Activated CD8-positive, alpha-beta T cell treated with anti-CD3 and anti-CD28 coated beads, Interleukin-2, amount 10 ng/mL, durations not matched to agents 7 days and 5 days (primary cell): ENCODE results near the gene STAU1. TPM values are rescaled to one million over a fixed set of nuclear protein-coding genes. Genes with fewer than 3 reads are reported as not detected.
A peak's percentile ranks its signal among the peaks of the same experiment; 100 is the strongest.
"Not testable (repeated sequence)": the region's sequence is repeated elsewhere in the genome, so short reads cannot be mapped to it uniquely, and the experiment has no call there.

ENCODE experiments used
- ATAC-seq: fragments of 150-1000 bp; cut with Tn5 transposase; one replicate; pipeline ENCODE4 v1.10.0; 2021; ENCODE audit warnings: moderate library complexity
- CTCF ChIA-PET: fragments of 350-600 bp; sonication (Branson Sonifier 250); formaldehyde crosslinking; loops from one replicate; lab custom pipeline; 2021; ENCODE audit warnings: antibody characterized with exemption; lab: Charles Lee
- POLR2A ChIA-PET: fragments of 350-600 bp; sonication (Branson Sonifier 250); formaldehyde crosslinking; loops from one replicate; lab custom pipeline; 2021; ENCODE audit warnings: antibody characterized with exemption; lab: Charles Lee
- DNase-seq: peaks from one replicate; pipeline ENCODE4 v3.0.0-alpha.2; 2020
- H3K27ac Mint-ChIP-seq: one replicate; pipeline ENCODE4 v1.8.0; 2021; ENCODE audit warnings: mild to moderate bottlenecking, mixed read lengths
- H3K27me3 Mint-ChIP-seq: one replicate; pipeline ENCODE4 v1.8.0; 2021; ENCODE audit warnings: low read depth, mixed read lengths
- H3K36me3 Mint-ChIP-seq: one replicate; pipeline ENCODE4 v1.8.0; 2021; ENCODE audit warnings: low read depth, mixed read lengths
- H3K4me1 Mint-ChIP-seq: one replicate; pipeline ENCODE4 v1.8.0; 2021; ENCODE audit warnings: low read depth, mixed read lengths
- H3K4me3 Mint-ChIP-seq: one replicate; pipeline ENCODE4 v1.8.0; 2021; ENCODE audit warnings: mild to moderate bottlenecking, mixed read lengths
- H3K9me3 Mint-ChIP-seq: one replicate; pipeline ENCODE4 v1.8.0; 2022; ENCODE audit warnings: mixed read lengths; ENCODE audit not compliant: insufficient read depth
- total RNA-seq, 2 experiments: library from RNA; stranded (reverse); gene quantifications; one replicate each; pipeline ENCODE4 v1.2.3, GENCODE V29; 2021

STAU1 gene
- total RNA-seq, 2 experiments from 2014 or later = 42.5 to 46.5 TPM

DNA sequence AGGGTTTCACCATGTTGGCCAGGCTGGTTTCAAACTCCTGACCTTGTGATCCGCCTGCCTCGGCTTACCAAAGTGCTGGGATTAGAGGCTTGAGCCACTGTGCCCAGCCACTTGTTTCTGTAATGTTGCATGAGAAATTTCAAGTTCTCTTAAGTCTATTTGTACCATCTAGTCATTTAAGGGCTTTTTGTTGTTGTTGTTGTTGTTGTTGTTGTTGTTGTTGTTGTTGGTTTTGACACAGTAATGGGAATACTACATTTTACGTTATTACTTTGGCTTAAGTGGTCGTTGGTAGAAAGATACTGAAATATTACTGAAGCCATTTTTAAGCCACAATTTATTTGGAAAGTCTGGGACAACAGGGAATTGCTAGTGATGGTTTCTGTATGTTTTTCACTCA lies 90.0 kb downstream of the STAU1 start:
- peaks cover 11% of the 10 kb centered on the region for H3K4me1 Mint-ChIP-seq
- no peak overlapping the region for H3K27ac Mint-ChIP-seq
- peaks cover 68% of the 10 kb centered on the region for H3K36me3 Mint-ChIP-seq
- DNase-seq (no peak), ATAC-seq (no peak)
- no peaks in the 10 kb centered on the region for H3K27me3 Mint-ChIP-seq
- ChIA-PET CTCF (interaction anchor here (1.0 to 1.4 kb wide), 2 partner anchors 23 to 119 kb away, joined by 3 to 4 read pairs; no protein-coding TSS in a partner anchor), POLR2A (no interaction called here)
- no peak overlapping the region for H3K4me3 Mint-ChIP-seq
- H3K9me3 Mint-ChIP-seq = no peaks in the 10 kb centered on the region

DNA sequence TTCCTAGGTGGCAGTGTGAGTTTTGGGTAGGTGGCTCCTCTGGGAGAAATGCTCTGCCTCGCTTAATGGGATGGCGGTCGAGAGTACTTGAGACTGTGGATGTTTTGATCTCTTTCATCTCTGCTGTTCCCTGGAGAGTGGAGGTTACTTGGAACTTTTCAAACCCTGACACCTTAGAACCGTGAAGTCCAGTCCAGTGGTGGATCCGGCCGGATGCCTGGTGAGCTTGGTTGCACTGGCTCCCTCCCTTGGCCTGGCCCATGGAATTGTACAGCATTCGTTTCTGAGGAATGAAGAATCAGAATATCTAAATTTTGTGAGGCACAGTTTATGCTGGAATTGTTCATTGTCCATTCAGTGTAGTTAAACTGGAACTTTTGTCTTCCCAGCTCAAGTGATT lies 91.0 kb downstream of the STAU1 start:
- Mint-ChIP-seq H3K4me1 (peaks cover 11% of the 10 kb centered on the region), H3K27me3 (no peaks in the 10 kb centered on the region), H3K4me3 (no peak overlapping the region)

DNA sequence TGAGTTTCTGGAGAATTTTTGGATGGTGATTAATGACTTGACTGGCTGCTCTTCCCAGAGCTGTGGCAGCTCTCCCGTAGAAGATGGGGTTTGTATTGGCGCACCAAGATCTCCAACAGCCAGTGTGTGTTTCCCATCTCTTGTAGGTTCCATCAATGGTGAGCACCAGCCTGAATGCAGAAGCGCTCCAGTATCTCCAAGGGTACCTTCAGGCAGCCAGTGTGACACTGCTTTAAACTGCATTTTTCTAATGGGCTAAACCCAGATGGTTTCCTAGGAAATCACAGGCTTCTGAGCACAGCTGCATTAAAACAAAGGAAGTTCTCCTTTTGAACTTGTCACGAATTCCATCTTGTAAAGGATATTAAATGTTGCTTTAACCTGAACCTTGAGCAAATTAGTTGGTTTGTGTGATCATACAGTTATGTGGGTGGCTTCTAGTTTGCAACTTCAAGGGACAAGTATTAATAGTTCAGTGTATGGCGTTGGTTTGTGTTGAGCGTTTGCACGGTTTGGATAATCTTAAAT lies 91.9 kb downstream of the STAU1 start:
- Mint-ChIP-seq H3K36me3 (peaks cover 62% of the 10 kb centered on the region), H3K4me3 (no peak overlapping the region), H3K27me3 (no peaks in the 10 kb centered on the region), H3K4me1 (peaks cover 6% of the 10 kb centered on the region), H3K27ac (no peak overlapping the region), H3K9me3 (no peaks in the 10 kb centered on the region)
- ChIA-PET CTCF (no interaction called here), POLR2A (no interaction called here)
- DNase-seq (no peak), ATAC-seq (no peak)

More for the DNA sequence above, 91.0 kb downstream of the STAU1 start:
- DNase-seq (no peak), ATAC-seq (no peak)
- ChIA-PET POLR2A (interaction anchor here (0.6 to 0.8 kb wide), 2 partner anchors 145 to 172 kb away, joined by 3 to 9 read pairs; no protein-coding TSS in a partner anchor), CTCF (interaction anchor here (1.0 to 1.4 kb wide), 2 partner anchors 35 to 120 kb away, joined by 3 to 4 read pairs; no protein-coding TSS in a partner anchor)
- H3K9me3 Mint-ChIP-seq = no peaks in the 10 kb centered on the region
- no peak overlapping the region for H3K27ac Mint-ChIP-seq
- peaks cover 63% of the 10 kb centered on the region for H3K36me3 Mint-ChIP-seq

DNA sequence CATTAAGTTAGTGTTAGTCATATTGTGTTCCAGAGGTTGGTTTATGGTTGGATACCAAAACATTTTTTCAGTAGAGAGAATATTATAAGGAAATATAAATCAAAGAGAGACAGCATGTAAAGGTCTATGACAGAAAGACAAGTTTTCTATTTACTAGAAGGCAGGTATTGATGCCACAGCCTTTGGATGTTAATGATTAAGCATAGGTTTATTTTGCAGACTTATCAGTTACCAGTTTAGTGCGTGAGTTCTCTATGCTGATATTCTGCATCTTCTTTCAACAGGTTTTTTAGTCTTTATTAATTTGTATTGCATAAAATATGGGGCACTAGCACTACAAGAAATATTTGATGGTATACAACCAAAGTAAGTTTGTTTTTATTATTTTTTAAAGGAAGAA lies 96.4 kb downstream of the STAU1 start:
- H3K27ac Mint-ChIP-seq = no peak overlapping the region
- H3K4me1 Mint-ChIP-seq = no peaks in the 10 kb centered on the region
- POLR2A ChIA-PET = no interaction called here
- H3K4me3 Mint-ChIP-seq = no peak overlapping the region
- peaks cover 67% of the 10 kb centered on the region for H3K36me3 Mint-ChIP-seq
- no peaks in the 10 kb centered on the region for H3K9me3 Mint-ChIP-seq
- CTCF ChIA-PET = no interaction called here
- H3K27me3 Mint-ChIP-seq = no peaks in the 10 kb centered on the region
- DNase-seq (no peak), ATAC-seq (no peak)

DNA sequence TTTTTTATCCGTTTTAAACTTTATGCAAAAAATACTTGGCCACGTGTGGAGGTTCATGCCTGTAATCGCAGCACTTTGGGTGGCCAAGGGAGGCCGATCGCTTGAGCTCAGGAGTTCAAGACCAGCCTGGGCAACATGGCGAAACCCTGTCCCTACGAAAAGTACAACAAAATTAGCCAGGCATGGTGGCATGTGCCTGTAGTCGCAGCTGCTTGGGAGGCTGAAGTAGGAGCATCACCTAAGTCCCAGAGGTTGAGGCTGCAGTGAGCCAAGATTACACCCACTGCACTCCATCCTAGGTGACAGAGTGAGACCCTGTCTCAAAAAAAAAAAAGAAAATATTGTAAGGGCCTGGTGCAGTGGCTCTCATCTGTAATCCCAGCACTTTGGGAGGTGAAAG lies 97.0 kb downstream of the STAU1 start:
- Mint-ChIP-seq H3K27me3 (no peaks in the 10 kb centered on the region), H3K4me1 (no peaks in the 10 kb centered on the region), H3K4me3 (no peak overlapping the region), H3K36me3 (peaks cover 65% of the 10 kb centered on the region), H3K27ac (no peak overlapping the region), H3K9me3 (no peaks in the 10 kb centered on the region)
- ChIA-PET POLR2A (no interaction called here), CTCF (interaction anchor here (1.0 kb wide), 1 partner anchor 8 kb away, joined by 3 read pairs; no protein-coding TSS in a partner anchor)
- ATAC-seq = no peak
- no peak for DNase-seq

DNA sequence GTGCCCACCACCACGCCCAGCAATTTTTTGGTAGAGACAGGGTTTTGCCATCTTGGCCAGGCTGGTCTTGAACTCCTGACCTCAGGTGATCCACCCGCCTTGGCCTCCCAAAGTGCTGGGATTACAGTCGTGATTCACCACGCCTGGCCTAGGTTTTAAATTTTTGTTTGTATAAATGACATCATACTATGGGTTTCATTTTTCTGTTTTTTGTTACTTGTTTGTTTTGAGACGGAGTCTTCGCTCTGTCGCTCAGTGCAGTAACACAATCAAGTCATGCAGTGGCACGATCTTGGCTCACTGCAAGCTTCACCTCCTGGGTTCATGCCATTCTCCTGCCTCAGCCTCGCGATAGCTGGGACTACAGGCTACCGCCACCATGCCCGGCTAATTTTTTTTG lies 105.8 kb downstream of the STAU1 start:
- H3K4me1 Mint-ChIP-seq, H3K4me3 Mint-ChIP-seq, H3K9me3 Mint-ChIP-seq, CTCF ChIA-PET, ATAC-seq, H3K27ac Mint-ChIP-seq, H3K27me3 Mint-ChIP-seq, DNase-seq: not testable (repeated sequence)
- peaks cover 59% of the 10 kb centered on the region for H3K36me3 Mint-ChIP-seq
- POLR2A ChIA-PET = interaction anchor here (0.6 kb wide), 1 partner anchor 60 kb away, joined by 5 read pairs; no protein-coding TSS in a partner anchor

DNA sequence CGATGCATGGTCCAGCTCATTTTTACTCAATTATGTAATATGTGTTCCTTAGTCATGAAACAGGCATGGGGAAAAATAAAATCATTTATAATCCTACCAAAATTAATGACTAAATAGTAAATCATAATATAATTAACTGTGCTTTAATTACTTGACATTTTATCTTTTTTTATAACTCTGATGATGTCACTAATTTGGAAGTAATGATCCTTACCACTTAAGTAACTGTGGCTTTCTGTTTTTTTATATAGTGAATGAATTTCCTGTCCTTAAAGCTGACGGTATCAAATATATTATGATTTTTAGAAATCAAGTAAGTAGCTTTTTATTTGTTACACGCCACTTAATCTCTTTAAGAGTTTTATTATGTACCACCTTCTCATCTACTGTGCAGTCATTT lies 109.8 kb downstream of the STAU1 start:
- H3K27ac Mint-ChIP-seq = no peak overlapping the region
- no peak for ATAC-seq
- H3K27me3 Mint-ChIP-seq = no peaks in the 10 kb centered on the region
- DNase-seq = no peak
- H3K36me3 Mint-ChIP-seq = peaks cover 51% of the 10 kb centered on the region
- POLR2A ChIA-PET = interaction anchor here (0.7 to 1.0 kb wide), 2 partner anchors 22 to 1734 kb away, joined by 3 read pairs; no protein-coding TSS in a partner anchor
- no peaks in the 10 kb centered on the region for H3K9me3 Mint-ChIP-seq
- CTCF ChIA-PET = interaction anchor here (1.1 to 1.4 kb wide), 2 partner anchors 10 to 168 kb away, joined by 4 read pairs; no protein-coding TSS in a partner anchor
- peaks cover 6% of the 10 kb centered on the region for H3K4me1 Mint-ChIP-seq
- no peak overlapping the region for H3K4me3 Mint-ChIP-seq

DNA sequence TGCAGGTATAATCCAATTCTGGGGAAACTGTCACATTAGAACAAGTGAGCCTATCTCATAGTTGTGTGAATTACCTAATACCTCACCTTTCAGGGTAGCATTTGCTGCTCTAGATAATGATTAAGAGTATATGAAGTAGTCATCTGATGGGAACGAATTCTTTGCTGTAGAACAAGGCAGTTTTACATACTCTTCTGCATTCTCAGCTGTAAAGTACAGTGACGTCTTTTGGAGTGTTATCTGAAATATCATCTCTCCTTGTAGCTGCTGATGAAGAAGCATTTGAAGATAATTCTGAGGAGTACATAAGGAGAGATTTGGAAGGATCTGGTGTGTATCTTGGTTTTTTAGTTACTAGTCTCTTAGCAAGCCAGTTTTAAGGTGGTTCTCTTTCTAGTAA lies 113.6 kb downstream of the STAU1 start:
- Mint-ChIP-seq H3K36me3 (peaks cover 46% of the 10 kb centered on the region), H3K27ac (peak overlapping the region; percentile 27), H3K4me1 (peaks cover 1% of the 10 kb centered on the region), H3K9me3 (no peaks in the 10 kb centered on the region), H3K4me3 (no peak overlapping the region), H3K27me3 (no peaks in the 10 kb centered on the region)
- DNase-seq (no peak), ATAC-seq (no peak)
- CTCF ChIA-PET = no interaction called here
- POLR2A ChIA-PET = no interaction called here

Other genes with a start within 250 kb of the STAU1 start
- gene CSE1L, start 142.0 kb downstream of the STAU1 start, total RNA-seq = 100 to 1,000 TPM in 1 of 2 experiments, 10 to 100 TPM in 1; 98.0 to 102 TPM
- 10 to 100 TPM; 38.3 to 38.6 TPM for gene DDX27, start 31.1 kb upstream of the STAU1 start, total RNA-seq
- 10 to 100 TPM; 52.7 to 54.2 TPM for gene ZNFX1, start 89.7 kb upstream of the STAU1 start, total RNA-seq